Cardiac fibroblast (primary cell): ENCODE measurements around the gene AATK.

Experiments
- DNase-seq, 2 donors: peaks; one replicate each; pipeline versions ENCODE4 v3.0.0 to v3.0.0-alpha.2; 2010; ENCODE audit warnings: low read depth in 2 of 2
- H3K4me3 ChIP-seq, 2 donors: replicated peaks in 1 of 2; 1 replicate in 1 of 2; 2 replicates in 1 of 2; pipeline ENCODE4 v1.5.1; 2011; ENCODE audit warnings: low read depth in 2 of 2, low read length in 2 of 2, mild to moderate bottlenecking in 2 of 2, moderate library complexity in 1 of 2
- CTCF ChIP-seq: IDR thresholded peaks from one replicate; pipeline ENCODE4 v1.5.1; 2011; ENCODE audit warnings: low read depth, mild to moderate bottlenecking, low read length, inconsistent platforms

AATK gene

GRCh38 chr17:81074875-81075274 is 91.1 kb downstream of the AATK start:
- DNase-seq, result no peak
- TF ChIP-seq CTCF, result no peak
- H3K4me3 ChIP-seq, result no peak overlapping the region

- no peak overlapping the region for H3K4me3 ChIP-seq
- no peak for DNase-seq
- TF ChIP-seq CTCF, result no peak
These were observed 91.8 kb downstream of the AATK start for GRCh38 chr17:81073967-81074839.

- no peak overlapping the region for H3K4me3 ChIP-seq
- DNase-seq, result no peak
- no peak for TF ChIP-seq CTCF
These were observed 94.0 kb downstream of the AATK start for GRCh38 chr17:81071761-81072741.

- H3K4me3 ChIP-seq, result no peak overlapping the region
- TF ChIP-seq CTCF, result no peak
- DNase-seq, result no peak
These were observed 95.3 kb downstream of the AATK start for GRCh38 chr17:81070541-81071246.

GRCh38 chr17:81069135-81069645 is 96.8 kb downstream of the AATK start:
- H3K4me3 ChIP-seq, result no peak overlapping the region
- DNase-seq, result no peak
- no peak for TF ChIP-seq CTCF
